Measurements from ENCODE around the gene EIF3I. TPM values are rescaled to one million over a fixed set of nuclear protein-coding genes. Genes with fewer than 3 reads are reported as not detected.

The EIF3I gene
- total and polyA plus RNA-seq, 2 experiments from 2014 or later = 228 to 274 TPM

GRCh38 chr1:32274646-32275340 is 52.6 kb downstream of the EIF3I start:
- Histone ChIP-seq H3K9me2 (ENCODE audit: insufficient read depth) (0 out of 2 replicates have a peak, but pooled peaks cover 3% of the 10 kb centered on the region), H3K27ac (ENCODE audit: low read depth) (peak overlapping the region; percentile 92), H4K20me1 (replicated peaks; ENCODE audit: insufficient read depth) (no peaks in the 10 kb centered on the region), H3F3A (replicated peaks; ENCODE audit: low read depth) (peaks cover 18% of the 10 kb centered on the region), H3K79me2 (replicated peaks; ENCODE audit: insufficient read depth) (no peaks in the 10 kb centered on the region; the same call in 1 of the 2 replicates), H3K36me3 (ENCODE audit: insufficient read depth) (peaks cover 6% of the 10 kb centered on the region; the same call in 1 of the 2 replicates), H3K4me1 (ENCODE audit: insufficient read depth) (peaks cover 26% of the 10 kb centered on the region), H3K27me3 (ENCODE audit: insufficient read depth) (0 out of 2 replicates have a peak, but pooled peaks cover 5% of the 10 kb centered on the region), H2AFZ (peak overlapping the region; percentile 83), H3K4me3 (peak overlapping the region; percentile 65), H3K4me2 (peak overlapping the region; percentile 93)
- DNase-seq (ENCODE audit: low spot score) = peak; percentile 54
- H3K4me3 Mint-ChIP-seq = peak overlapping the region; percentile 72
- peaks cover 30% of the 10 kb centered on the region for H3K36me3 Mint-ChIP-seq (ENCODE audit: low read depth)
- H3K27me3 Mint-ChIP-seq (ENCODE audit: insufficient read depth, low read depth, poor library complexity) = peaks cover 12% of the 10 kb centered on the region
- peak; percentile 58 for ATAC-seq
- no peak for TF ChIP-seq ZNF114 (CRISPR knock-in tag; IDR thresholded peaks at IDR 0.05)
- no peak for TF ChIP-seq CTCF (conservative IDR thresholded peaks at IDR 0.05; ENCODE audit: low read depth in 2 of 2)
- TF ChIP-seq CREB1 (CRISPR knock-in tag; IDR thresholded peaks at IDR 0.05; ENCODE audit: low read depth) = no peak
- TF ChIP-seq REST (IDR thresholded peaks at IDR 0.05; ENCODE audit: unreplicated experiment) = no peak
- TF ChIP-seq EZH2phosphoT487 (IDR thresholded peaks at IDR 0.05; ENCODE audit: unreplicated experiment) = no peak
- TF ChIP-seq ZNF462 (CRISPR knock-in tag; IDR thresholded peaks at IDR 0.05) = no peak
- no peak for TF ChIP-seq NANOG (IDR thresholded peaks at IDR 0.05; ENCODE audit: borderline replicate concordance)
- no peak for TF ChIP-seq STAT1 (IDR thresholded peaks at IDR 0.05; ENCODE audit: unreplicated experiment)
- no peak for TF ChIP-seq POLR2AphosphoS5 (IDR thresholded peaks at IDR 0.05; ENCODE audit: low read depth)
- TF ChIP-seq JUNB (IDR thresholded peaks at IDR 0.05; ENCODE audit: unreplicated experiment) = no peak
- no peak for TF ChIP-seq EZH2 (IDR thresholded peaks at IDR 0.05; ENCODE audit: low read depth, unreplicated experiment)
- TF ChIP-seq ZNF331 (CRISPR knock-in tag; IDR thresholded peaks at IDR 0.05; ENCODE audit: low read depth) = no peak
- no peak for TF ChIP-seq ETS1 (IDR thresholded peaks at IDR 0.05)
- H3K27ac Mint-ChIP-seq = peak overlapping the region; percentile 94
- peaks cover 39% of the 10 kb centered on the region for H3K4me1 Mint-ChIP-seq
- no peaks in the 10 kb centered on the region for H3K9me3 Mint-ChIP-seq

Measured in GM23338 (cell line).